WTC11 (cell line): ENCODE measurements around the gene ZNF304. TPM values are rescaled to one million over a fixed set of nuclear protein-coding genes. Genes with fewer than 3 reads are reported as not detected.

Experiments
- ATAC-seq: fragments of 200-7000 bp; cut with Tn5 transposase; 2 replicates; pipeline ENCODE4 v1.10.0; 2021; ENCODE audit warnings: mild to moderate bottlenecking, moderate library complexity
- Bru-seq: library from RNA; stranded (reverse); fragments of 400-500 nt; gene quantifications from one replicate; lab custom pipeline; 2021; lab: Mats Ljungman, UMichigan
- CTCF ChIA-PET: fragments of 300-600 bp; sonication (Branson Sonifier 250); formaldehyde crosslinking; loops from one replicate; lab custom pipeline; 2021; ENCODE audit warnings: antibody characterized with exemption; lab: Charles Lee
- POLR2A ChIA-PET: fragments of 350-600 bp; sonication (Branson Sonifier 250); formaldehyde crosslinking; loops from one replicate; lab custom pipeline; 2021; ENCODE audit warnings: antibody characterized with exemption; lab: Charles Lee
- DNase-seq: peaks from one replicate; pipeline ENCODE4 v3.0.0; 2021; ENCODE audit warnings: low spot score
- H3K27ac Mint-ChIP-seq: 2 replicates; pipeline ENCODE4 v1.8.0; 2021; ENCODE audit warnings: mixed read lengths
- H3K27me3 Mint-ChIP-seq: 2 replicates; pipeline ENCODE4 v1.8.0; 2021; ENCODE audit warnings: low read depth, mild to moderate bottlenecking, moderate library complexity, mixed read lengths
- H3K36me3 Mint-ChIP-seq: 2 replicates; pipeline ENCODE4 v1.8.0; 2021; ENCODE audit warnings: mixed read lengths
- H3K4me1 Mint-ChIP-seq: 2 replicates; pipeline ENCODE4 v1.8.0; 2022; ENCODE audit warnings: mixed read lengths
- H3K4me3 Mint-ChIP-seq: 2 replicates; pipeline ENCODE4 v1.8.0; 2021; ENCODE audit warnings: mild to moderate bottlenecking, moderate library complexity, mixed read lengths
- H3K9me3 Mint-ChIP-seq: 2 replicates; pipeline ENCODE4 v1.8.0; 2021; ENCODE audit warnings: mixed read lengths
- ATF2 ChIP-seq: sonication (generic); formaldehyde crosslinking; IDR thresholded peaks from 2 replicates; pipeline ENCODE4 v1.8.1; 2022; ENCODE audit warnings: low read depth, missing genetic modification reagents, borderline replicate concordance
- CREB1 ChIP-seq: sonication (generic); formaldehyde crosslinking; IDR thresholded peaks from 2 replicates; pipeline ENCODE4 v1.8.0; 2023; ENCODE audit warnings: mild to moderate bottlenecking, missing genetic modification reagents
- CREM ChIP-seq: sonication (generic); formaldehyde crosslinking; IDR thresholded peaks from 2 replicates; pipeline ENCODE4 v1.8.1; 2022; ENCODE audit warnings: mild to moderate bottlenecking, missing genetic modification reagents, moderate library complexity
- ELF4 ChIP-seq: sonication (generic); formaldehyde crosslinking; IDR thresholded peaks from 2 replicates; pipeline ENCODE4 v1.8.1; 2022; ENCODE audit warnings: low read depth, mild to moderate bottlenecking, moderate library complexity, missing genetic modification reagents
- ERG ChIP-seq: fragments of 250-450 bp; sonication (Bioruptor Pico); IDR thresholded peaks from 2 replicates; pipeline ENCODE4 v1.8.0; 2021; ENCODE audit warnings: mild to moderate bottlenecking
- ESRRA ChIP-seq: sonication (generic); formaldehyde crosslinking; IDR thresholded peaks from 2 replicates; pipeline ENCODE4 v1.8.1; 2022; ENCODE audit warnings: mild to moderate bottlenecking, missing genetic modification reagents, borderline replicate concordance
- FOXJ3 ChIP-seq: sonication (generic); formaldehyde crosslinking; IDR thresholded peaks from 2 replicates; pipeline ENCODE4 v1.9.0; 2021; ENCODE audit warnings: missing genetic modification reagents, mild to moderate bottlenecking, borderline replicate concordance
- FOXK1 ChIP-seq: sonication (generic); formaldehyde crosslinking; IDR thresholded peaks from 2 replicates; pipeline ENCODE4 v1.8.0; 2022; ENCODE audit warnings: mild to moderate bottlenecking, moderate library complexity, missing genetic modification reagents
- FOXP4 ChIP-seq: sonication (generic); formaldehyde crosslinking; IDR thresholded peaks from 2 replicates; pipeline ENCODE4 v1.8.0; 2022; ENCODE audit warnings: mild to moderate bottlenecking, missing genetic modification reagents
- GRHL2 ChIP-seq: fragments of 250-450 bp; sonication (Bioruptor Pico); IDR thresholded peaks from 2 replicates; pipeline ENCODE4 v1.8.0; 2022; ENCODE audit warnings: mild to moderate bottlenecking, moderate library complexity; ENCODE audit not compliant: insufficient replicate concordance, severe bottlenecking
- JUN ChIP-seq: sonication (generic); formaldehyde crosslinking; IDR thresholded peaks from 2 replicates; pipeline ENCODE4 v1.8.0; 2023; ENCODE audit warnings: mild to moderate bottlenecking, missing genetic modification reagents
- NFATC4 ChIP-seq: fragments of 250-450 bp; sonication (Bioruptor Pico); IDR thresholded peaks from 2 replicates; pipeline ENCODE4 v1.9.0; 2021; ENCODE audit warnings: mild to moderate bottlenecking
- NFYB ChIP-seq: sonication (generic); formaldehyde crosslinking; conservative IDR thresholded peaks from 2 replicates; pipeline ENCODE4 v1.8.0; 2022; ENCODE audit warnings: low read depth, missing genetic modification reagents
- NR1H2 ChIP-seq: sonication (generic); formaldehyde crosslinking; IDR thresholded peaks from 2 replicates; pipeline ENCODE4 v1.9.0; 2021; ENCODE audit warnings: mild to moderate bottlenecking, moderate library complexity, missing genetic modification reagents
- NR3C1 ChIP-seq: sonication (generic); formaldehyde crosslinking; conservative IDR thresholded peaks from 2 replicates; pipeline ENCODE4 v1.8.1; 2023; ENCODE audit warnings: low read depth, mild to moderate bottlenecking, missing genetic modification reagents
- PRDM15 ChIP-seq: sonication (generic); formaldehyde crosslinking; IDR thresholded peaks from 2 replicates; pipeline ENCODE4 v1.8.0; 2022; ENCODE audit warnings: missing genetic modification reagents
- RELA ChIP-seq: sonication (generic); formaldehyde crosslinking; IDR thresholded peaks from 2 replicates; pipeline ENCODE4 v1.8.1; 2022; ENCODE audit warnings: missing genetic modification reagents, mild to moderate bottlenecking, borderline replicate concordance
- RORB ChIP-seq: fragments of 250-450 bp; sonication (Bioruptor Pico); IDR thresholded peaks from 2 replicates; pipeline ENCODE4 v1.9.0; 2021; ENCODE audit warnings: mild to moderate bottlenecking
- STAT6 ChIP-seq: sonication (generic); formaldehyde crosslinking; conservative IDR thresholded peaks from 2 replicates; pipeline ENCODE4 v1.8.1; 2023; ENCODE audit warnings: mild to moderate bottlenecking, low read depth, missing genetic modification reagents, moderate library complexity
- ZBTB43 ChIP-seq: sonication (generic); formaldehyde crosslinking; IDR thresholded peaks from 2 replicates; pipeline ENCODE4 v1.8.1; 2023; ENCODE audit warnings: mild to moderate bottlenecking, missing genetic modification reagents
- ZNF317 ChIP-seq: sonication (generic); formaldehyde crosslinking; IDR thresholded peaks from 2 replicates; pipeline ENCODE4 v1.8.1; 2023; ENCODE audit warnings: low read depth, mild to moderate bottlenecking, moderate library complexity, missing genetic modification reagents, borderline replicate concordance
- ZNF396 ChIP-seq: fragments of 250-450 bp; sonication (Bioruptor Pico); IDR thresholded peaks from 2 replicates; pipeline ENCODE4 v1.8.0; 2021; ENCODE audit warnings: mild to moderate bottlenecking, moderate library complexity, borderline replicate concordance
- ZNF671 ChIP-seq: fragments of 250-450 bp; sonication (Bioruptor Pico); IDR thresholded peaks from 2 replicates; pipeline ENCODE4 v1.8.0; 2021; ENCODE audit warnings: mild to moderate bottlenecking
- long read RNA-seq, 3 experiments: library from RNA in 1 of 3; library from capped mRNA in 1 of 3; library from polyadenylated mRNA in 1 of 3; unstranded in 2 of 3; stranded (forward) in 1 of 3; transcript quantifications; one replicate each; pipeline ENCODE4 v2.0.0, GENCODE V29; 2021
- total RNA-seq: library from RNA; stranded (reverse); gene quantifications from 3 replicates; pipeline ENCODE4 v1.2.3, GENCODE V29; 2021

ZNF304 gene
- total RNA-seq = 10.4 to 11.0 TPM (median 10.8 TPM) in 3 replicates
- Bru-seq, nascent RNA = percentile 90 among the genes with signal in this experiment
- long read RNA-seq, experiment 1, full-length matches to known transcripts = 30 of 37 reads
- long read RNA-seq, experiment 1, partial matches to known transcripts = 2 of 37 reads
- long read RNA-seq, experiment 1, other reads (novel, unspliced or antisense) = 5 of 37 reads
- long read RNA-seq, experiment 2, full-length matches to known transcripts = 5 of 14 reads
- long read RNA-seq, experiment 2, partial matches to known transcripts = 1 of 14 reads
- long read RNA-seq, experiment 2, other reads (novel, unspliced or antisense) = 8 of 14 reads
- long read RNA-seq, experiment 3 = 0 reads

- H3K9me3 Mint-ChIP-seq = no peaks in the 10 kb centered on the region
- DNase-seq = peak; percentile 93
- CTCF ChIA-PET = interaction anchor here (0.6 to 1.1 kb wide), 5 partner anchors 9 to 49 kb away, joined by 3 to 9 read pairs (median 5); partner anchors contain the start of genes ZNF543 and ZNF548
- H3K27me3 Mint-ChIP-seq = peaks cover 13% of the 10 kb centered on the region
- POLR2A ChIA-PET = interaction anchor here (0.7 to 1.1 kb wide), 2 partner anchors 29 to 38 kb away, joined by 3 to 6 read pairs; partner anchors contain the start of gene ZNF548
- peaks cover 19% of the 10 kb centered on the region for H3K36me3 Mint-ChIP-seq
- H3K27ac Mint-ChIP-seq = peak within 1 kb of the TSS; percentile 93
- peaks cover 20% of the 10 kb centered on the region for H3K4me1 Mint-ChIP-seq
- peak; percentile 100 for ATAC-seq
- peak within 1 kb of the TSS; percentile 87 for H3K4me3 Mint-ChIP-seq
- TF ChIP-seq STAT6 (CRISPR knock-in tag) (no peak), NFATC4 (CRISPR knock-in tag) (no peak), ATF2 (CRISPR knock-in tag) (no peak), ZBTB43 (CRISPR knock-in tag) (no peak), ZNF396 (no peak), PRDM15 (no peak), FOXJ3 (CRISPR knock-in tag) (no peak), FOXK1 (CRISPR knock-in tag) (peak; percentile 67), CREM (peak; percentile 97), RELA (CRISPR knock-in tag) (no peak), JUN (CRISPR knock-in tag) (no peak), FOXP4 (CRISPR knock-in tag) (0 out of 2 replicates have a peak, but pooled peaks have one; percentile 21), ESRRA (CRISPR knock-in tag) (no peak), ZNF671 (CRISPR knock-in tag) (no peak), RORB (CRISPR knock-in tag) (no peak), NR3C1 (CRISPR knock-in tag) (no peak), ZNF317 (CRISPR knock-in tag) (no peak), ELF4 (CRISPR knock-in tag) (no peak), CREB1 (CRISPR knock-in tag) (no peak), ERG (CRISPR knock-in tag) (no peak), NR1H2 (no peak), NFYB (CRISPR knock-in tag) (peak; percentile 70), GRHL2 (CRISPR knock-in tag) (no peak)
Measured at GRCh38 chr19:57350877-57351805, at the start of gene ZNF304. Gene ZNF304, plus strand, starts transcription at chr19:57351271. Its CDS starts 394 bp downstream, at chr19:57351665.
